HuH-7.5 (cell line): ENCODE results near the gene CARD10.

Experiments
- DNase-seq: peaks from one replicate; pipeline ENCODE4 v3.0.0; 2011; ENCODE audit warnings: low spot score

CARD10 gene

DNA sequence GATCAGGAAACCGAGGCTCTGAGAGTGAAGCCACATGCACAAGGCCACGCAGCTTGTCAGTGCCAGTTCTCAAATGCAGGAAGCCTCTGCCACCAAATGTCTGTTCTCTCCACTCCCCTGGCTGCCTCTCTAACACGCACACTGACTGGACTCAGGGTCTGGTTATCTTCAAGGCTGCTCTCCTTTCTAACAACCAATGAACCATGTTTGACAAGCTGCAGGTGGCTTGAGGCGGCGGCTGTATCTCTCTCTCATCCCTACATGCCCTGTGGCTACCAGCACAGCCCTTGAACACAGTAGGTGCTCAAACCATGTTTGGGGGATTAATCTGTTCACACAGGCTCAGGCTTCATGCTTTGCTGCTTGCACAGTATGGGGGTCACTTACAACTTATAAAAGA is 56.8 kb downstream of the CARD10 start:
- no peak for DNase-seq

DNA sequence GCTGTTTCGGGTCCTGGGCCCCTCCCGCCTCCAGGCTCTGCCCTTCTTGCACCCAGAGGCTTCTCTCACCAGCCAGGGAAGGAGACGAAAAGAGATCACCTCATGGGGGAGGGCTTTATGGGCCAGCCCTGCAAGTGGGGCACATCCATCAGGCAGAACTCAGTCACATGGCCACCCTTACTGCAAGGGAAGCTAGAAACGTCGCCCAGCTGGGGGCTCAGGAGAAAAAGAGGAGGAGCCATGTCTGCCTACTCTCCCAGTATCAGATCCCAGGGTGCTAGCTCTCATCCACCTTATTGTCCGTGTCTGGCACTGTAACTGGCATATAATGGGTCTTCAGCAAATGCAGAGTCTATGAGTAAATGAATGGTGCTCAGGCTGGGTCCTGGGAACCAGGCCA is 57.3 kb downstream of the CARD10 start:
- no peak for DNase-seq

DNA sequence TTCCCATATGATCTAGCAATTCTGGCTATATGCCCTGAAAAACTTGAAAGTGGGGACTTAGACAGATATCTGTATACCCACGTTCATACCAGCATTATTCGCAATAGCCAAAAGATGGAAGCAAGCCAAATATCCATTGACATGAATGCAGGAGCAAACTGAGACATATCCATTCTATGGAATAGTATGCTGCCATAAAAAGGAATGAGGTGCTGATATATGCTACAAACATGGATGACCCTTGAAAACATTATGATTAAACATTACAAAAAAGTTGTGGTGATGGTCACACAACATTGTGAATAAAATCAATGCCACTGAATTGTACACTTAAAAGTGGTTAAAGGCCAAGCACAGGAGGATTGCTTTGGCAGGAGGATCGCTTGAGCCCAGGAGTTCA is 58.5 kb downstream of the CARD10 start:
- DNase-seq = no peak

DNA sequence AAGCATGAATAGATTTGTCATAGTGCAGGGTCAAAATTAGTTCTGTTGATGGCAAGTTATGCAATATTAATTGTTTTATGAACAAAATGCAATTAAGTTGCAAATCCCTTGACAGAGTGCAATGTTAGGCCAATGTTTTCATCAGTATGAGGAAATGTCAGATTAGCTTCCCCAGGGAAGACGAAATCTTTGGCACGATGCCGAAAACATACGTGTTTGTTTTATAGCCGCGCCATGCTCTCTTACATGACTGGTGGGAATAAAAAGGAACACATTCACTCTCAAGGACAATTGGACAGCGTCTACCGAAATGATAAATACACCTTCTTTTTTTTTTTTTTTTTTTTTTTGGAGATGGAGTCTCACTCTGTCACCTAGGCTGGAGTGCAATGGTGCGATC is 60.0 kb downstream of the CARD10 start:
- no peak for DNase-seq

DNA sequence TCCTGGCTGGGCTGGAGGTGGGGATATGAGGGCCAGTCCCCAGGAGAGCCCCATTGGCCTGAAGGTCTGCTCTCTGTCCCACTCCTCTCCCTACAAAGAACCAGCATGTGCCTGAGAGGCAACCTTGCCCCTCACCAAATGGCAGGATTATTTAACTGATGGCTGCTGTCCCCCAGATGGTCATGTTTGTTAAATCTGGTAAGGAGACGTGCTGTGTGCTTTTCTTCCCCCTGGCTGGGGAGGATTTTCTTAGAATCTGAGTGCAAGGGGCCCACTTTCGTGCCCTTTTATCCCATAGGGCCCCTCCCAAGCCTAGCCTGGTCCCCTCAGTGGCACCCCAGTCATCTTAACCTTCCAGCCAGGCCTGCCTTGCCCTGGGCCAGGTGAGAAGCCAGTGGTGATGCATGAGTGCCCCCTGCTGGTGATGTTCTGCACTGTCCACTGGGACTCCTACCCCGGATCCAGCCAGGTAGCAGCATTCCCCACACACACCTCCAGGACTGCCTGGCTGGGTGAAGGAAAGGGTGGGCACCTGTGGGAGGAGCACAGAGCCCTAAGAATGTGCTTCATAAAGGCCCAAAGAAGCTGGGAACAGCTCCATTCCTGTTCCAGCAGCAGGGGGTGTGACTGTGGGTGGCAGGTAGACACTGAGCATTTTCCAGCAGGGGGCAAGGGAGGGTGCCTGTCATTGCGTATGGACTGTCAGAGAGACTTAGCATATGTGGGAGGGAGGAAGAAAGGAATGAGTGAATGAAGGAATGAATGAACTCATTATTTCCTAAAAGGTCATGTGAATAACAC is 61.9 kb downstream of the CARD10 start:
- peak; percentile 78 for DNase-seq

DNA sequence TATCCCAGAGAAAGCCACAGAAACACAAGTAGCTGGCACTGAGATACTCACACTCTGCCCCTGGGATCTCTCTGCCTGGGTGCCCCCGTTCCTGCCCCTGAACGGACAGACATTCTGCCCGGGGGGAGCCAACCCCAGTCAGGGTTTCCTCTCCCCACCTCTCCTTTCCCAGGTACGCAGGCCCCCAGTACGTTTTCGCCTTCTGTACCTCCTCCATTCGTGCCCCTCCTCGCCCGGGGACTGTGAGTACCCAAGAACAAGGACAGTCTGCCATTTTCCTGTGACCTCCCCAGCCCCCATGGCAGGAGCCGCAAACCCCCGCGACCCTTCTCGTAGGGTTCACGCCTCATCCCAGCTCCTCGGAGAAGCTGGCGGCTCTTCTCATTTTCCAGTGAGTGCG is 62.9 kb downstream of the CARD10 start:
- no peak for DNase-seq

DNA sequence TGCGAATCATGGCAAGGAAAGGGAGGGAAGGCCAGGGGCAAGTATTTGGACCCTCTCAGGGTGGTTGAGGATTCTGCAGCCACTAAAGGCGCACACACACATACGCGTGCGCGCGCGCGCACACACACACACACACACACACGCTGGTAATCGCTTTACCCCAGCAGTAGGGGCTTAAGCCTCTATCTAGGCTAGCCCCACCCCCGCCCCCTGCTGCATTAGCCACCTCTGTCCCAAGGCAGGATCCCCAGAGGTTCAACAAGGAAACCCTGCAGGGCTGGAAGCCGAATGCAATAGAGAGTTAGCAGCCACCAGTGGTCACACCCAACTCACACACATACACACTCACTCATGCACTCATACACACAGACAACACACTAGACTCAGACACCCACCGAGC is 63.3 kb downstream of the CARD10 start:
- DNase-seq = no peak

DNA sequence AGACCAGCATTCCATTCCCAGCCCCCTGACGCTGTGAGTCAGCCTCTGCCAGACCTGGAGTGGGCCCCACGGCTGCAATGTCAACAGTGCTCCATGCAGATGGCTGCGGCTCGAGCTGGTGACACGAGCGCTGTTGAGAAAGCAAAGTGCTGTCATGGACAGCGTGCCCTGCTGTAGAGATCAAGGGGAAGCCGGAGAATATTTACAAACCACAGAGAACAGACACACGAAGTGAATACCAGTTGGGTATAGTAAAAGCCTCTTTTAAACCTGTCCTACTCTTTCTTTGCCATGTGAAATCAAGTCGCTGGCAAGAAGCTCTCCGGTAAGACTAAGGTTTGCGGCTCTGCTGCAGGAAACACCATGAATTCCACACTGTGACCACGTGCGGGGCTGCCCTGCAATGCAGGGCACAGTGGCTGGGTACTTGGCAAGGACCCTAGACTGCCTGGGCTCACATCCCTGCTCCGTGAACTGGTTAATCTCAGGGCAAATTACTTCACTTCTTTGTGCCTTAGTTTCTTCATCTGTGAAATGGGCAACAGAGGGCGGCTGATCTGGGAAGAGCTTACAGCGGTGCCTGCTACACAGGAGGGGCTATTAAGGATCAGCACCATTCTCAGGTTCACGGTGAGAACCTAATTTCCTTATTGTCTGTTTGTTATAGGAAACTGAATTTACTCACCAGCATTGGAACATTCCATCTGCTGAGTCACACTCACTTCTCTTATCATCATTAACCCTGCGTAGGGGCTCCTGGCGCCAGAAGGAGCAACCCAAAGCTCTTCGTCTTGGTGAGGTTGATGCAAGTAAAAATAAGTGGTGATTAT is 64.1 kb downstream of the CARD10 start:
- peak; percentile 58 for DNase-seq

DNA sequence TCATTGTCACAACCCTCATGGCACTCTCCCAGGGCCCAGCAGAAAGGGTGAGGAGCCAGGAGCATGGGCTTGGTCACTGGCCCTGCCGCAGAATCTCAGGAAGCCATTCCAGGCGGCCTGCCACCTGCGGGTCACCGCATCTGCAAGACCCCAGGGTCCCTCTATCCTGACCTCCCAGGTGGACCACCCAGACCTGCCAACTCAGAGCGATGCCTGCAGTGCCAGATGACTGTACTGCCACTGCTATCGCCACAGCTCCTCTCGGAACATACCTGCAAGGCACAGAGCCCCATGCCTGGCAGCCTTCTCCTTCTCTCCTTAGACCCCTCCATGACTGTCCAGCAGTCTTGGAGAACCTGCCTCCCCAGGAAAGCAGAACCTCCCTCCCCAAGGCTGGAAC is 65.5 kb downstream of the CARD10 start:
- DNase-seq = no peak

DNA sequence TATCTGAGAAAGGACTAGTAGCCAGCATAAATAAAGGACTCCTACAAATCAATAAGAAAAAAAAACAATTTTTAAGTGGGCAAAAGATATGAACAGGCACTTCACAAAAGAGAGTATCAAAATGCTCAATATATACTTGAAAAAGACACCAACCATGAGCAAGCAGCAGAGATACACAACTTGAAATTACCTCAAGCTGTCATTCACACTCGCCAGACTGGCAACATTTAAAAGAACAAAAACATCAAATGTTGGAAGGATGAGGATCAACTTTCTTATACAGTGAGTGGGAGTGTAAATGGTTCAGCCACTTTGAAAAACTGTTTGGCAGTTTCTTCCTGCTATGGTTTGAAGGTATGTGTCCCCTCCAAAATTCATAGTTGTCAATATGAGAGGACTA is 68.0 kb downstream of the CARD10 start:
- no peak for DNase-seq

DNA sequence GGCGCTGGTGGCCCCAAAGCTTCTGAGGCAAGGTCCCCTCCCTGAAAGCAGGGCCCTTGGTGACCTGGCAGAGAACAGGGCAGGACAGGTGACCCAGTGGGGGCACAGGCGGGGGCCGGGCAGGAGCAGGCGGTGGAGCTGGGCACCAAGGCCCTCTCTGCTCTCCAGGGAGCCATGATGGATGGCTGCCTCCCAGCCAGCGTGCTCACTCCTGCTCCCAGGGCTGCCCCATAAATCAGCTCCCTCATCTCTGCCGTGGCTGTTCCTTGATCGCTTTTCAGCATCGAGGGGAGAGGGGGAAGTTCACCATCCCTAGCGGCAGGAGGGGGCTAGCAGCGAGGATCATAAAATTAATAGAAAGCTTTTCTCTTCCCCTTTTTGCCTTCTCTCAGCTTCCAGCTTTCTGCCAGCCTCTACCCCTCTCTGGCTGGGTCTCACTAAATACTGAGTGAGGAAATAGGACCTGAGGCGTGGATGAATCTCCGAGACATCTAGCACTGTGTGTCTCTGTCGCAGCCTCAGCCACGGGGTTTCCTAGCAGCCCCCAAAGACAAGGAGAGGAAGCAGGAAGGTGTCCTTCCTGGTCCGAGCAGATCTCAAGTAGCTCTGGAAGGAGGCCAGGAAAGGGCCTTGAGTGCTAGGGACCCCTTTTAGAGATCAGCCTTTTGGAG is 69.7 kb downstream of the CARD10 start:
- no peak for DNase-seq

DNA sequence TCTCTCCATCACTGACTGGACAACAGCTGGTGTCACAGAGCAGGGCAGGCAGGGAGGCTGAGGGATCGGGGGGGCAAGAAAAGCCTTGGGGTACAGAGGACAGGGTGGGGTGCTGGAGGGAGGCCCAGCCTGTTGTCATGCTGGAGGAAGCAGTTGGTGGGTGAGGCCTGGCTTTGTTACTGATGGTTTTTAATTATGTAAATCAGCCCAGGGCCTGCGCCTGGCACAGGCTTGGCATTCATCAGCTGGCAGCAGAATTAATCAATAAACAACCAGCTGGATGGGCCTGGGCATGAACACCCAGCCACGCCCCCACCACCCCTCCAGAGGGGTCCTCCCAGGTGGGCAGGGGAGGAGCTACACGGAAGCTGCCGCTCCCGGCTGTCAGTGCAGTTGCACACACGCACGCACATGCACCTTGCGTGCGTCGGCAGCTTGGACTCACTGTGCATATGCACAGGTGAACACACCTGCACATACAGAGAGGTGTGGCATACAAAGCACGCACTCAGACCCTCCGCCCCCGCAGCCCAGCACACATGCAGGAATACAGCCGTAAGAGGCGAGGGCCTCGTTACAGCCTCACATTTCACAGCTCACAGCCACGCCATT is 70.6 kb downstream of the CARD10 start:
- DNase-seq = no peak

DNA sequence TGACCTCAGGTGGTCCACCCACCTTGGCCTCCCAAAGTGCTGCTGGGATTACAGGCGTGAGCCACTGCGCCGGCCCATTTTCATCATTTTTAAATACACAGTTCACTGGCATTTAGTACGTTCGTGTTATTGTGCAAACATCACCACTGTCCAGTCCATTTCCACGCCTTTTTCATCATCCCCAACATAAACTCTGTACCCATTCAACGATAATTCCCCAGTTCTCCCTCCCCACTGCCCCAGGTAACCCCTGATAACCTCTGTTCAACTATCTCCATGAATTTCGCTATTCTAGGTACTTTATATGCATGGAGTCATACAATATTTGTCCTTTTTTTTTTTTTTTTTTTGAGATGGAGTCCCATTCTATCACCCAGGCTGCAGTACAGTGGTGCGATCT is 73.7 kb downstream of the CARD10 start:
- no peak for DNase-seq

DNA sequence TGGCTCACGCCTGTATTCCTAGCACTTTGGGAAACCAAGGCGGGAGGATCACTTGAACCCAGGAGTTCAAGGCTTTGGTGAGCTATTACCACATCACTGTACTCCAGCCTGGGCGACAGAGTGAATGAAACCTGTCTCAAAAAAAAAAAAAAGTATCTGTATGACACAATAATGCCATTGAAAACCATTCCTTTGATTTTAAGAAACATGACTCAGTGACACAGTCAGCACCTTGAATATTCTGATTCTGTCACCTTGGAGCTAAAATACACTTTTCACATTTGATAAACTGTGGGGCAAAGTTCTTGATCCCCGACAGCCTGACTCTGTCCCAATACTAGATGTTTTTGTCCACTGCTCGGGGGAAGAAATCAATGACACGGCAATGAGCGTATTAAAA is 75.2 kb downstream of the CARD10 start:
- DNase-seq = no peak

DNA sequence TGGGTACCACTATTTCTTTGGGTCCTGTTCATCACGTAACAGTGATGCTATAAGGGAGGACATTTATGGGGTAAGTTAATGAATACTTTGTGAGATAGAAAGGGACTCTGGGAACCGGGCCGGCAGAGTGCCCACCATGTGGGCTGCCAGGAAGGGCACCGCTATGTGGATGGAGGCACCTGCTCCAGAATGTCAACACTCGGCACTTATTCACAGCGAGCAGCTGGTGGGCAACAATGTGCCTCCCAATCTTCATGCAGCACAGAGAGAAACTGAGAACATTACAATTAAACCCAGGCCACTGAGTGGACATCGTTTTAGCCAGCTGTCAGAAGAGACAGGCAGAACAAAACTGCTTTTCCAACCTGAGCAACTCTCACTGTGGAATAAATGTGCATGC is 76.1 kb downstream of the CARD10 start:
- DNase-seq = no peak

DNA sequence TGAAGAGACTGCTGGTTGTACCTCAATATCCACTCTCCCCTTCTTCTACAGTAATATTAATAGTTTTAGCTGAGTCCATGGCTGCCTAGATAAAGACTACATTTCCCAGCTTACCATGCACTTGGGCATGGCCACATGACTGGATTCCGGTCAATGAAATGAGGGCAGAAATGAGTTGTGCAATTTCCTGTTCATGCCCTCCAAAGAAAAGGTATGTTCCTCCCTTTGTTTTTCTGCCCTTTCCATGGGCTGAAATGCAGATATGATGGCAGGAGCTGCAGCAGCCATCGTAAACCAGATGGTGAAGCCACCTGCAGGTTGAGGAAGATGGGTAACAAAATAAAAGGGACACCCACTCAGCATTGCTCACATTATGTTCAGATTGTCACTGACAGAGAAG is 76.7 kb downstream of the CARD10 start:
- no peak for DNase-seq

DNA sequence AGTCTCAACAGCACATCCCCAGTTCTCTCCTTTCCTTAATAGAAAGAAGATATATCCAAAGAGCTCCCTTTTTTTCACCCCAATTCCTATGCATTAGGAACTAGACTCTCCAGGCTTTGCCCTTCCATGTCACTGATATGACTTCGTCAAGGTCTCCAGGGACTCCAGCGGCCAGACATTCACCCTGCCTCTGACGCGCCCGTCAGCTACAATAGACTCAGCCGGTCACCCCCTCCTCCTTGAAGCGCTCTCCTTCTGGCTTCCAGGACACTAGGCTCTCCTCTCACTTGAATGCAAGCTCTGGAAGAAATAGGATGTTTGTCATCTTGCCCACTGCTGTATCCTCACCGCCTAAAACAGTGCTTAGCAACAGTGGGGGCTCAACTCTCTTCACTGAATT is 77.1 kb downstream of the CARD10 start:
- no peak for DNase-seq

DNA sequence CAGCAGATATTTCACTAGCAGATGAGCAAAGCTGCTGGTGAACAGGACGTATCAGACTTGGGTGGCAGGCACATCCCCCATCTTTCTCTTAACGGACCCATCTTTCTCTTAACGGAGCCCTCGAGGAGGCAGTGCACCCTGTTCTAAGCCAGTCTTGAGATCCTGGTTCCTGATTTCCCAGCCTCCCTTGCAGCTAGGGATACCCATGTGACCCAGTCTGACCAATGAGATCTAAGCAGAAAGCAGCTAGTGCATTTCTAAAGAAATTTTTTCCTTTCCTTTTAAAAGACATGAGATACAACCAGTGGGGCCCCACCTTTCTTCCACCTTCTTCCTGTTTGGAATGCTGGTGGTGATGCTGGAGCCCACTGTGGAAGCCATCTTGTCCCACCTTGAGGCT is 78.3 kb downstream of the CARD10 start:
- no peak for DNase-seq
